Measurements from ENCODE around the gene C1orf116.

The C1orf116 gene

GRCh38 chr1:207001492-207002245 lies 30.9 kb downstream of the C1orf116 start:
- H3K27me3 ChIP-seq (ENCODE audit: control insufficient read depth, insufficient read depth, low read length), result no peaks in the 10 kb centered on the region
- no peak overlapping the region for H3K4me3 ChIP-seq (ENCODE audit: low read length)
- no peaks in the 10 kb centered on the region for H3K4me1 ChIP-seq (ENCODE audit: control insufficient read depth, low read depth, low read length)
- H3K9me3 ChIP-seq (ENCODE audit: control insufficient read depth, low read depth, low read length), result no peaks in the 10 kb centered on the region
- no peaks in the 10 kb centered on the region for H3K36me3 ChIP-seq (ENCODE audit: control insufficient read depth, low read depth, low read length)
- no peak overlapping the region for H3K27ac ChIP-seq (ENCODE audit: low read length)
- no peak overlapping the region for H3K9ac ChIP-seq (ENCODE audit: low read length)

GRCh38 chr1:207000651-207001291 lies 31.8 kb downstream of the C1orf116 start:
- H3K27me3 ChIP-seq (ENCODE audit: control insufficient read depth, insufficient read depth, low read length), result no peaks in the 10 kb centered on the region
- H3K36me3 ChIP-seq (ENCODE audit: control insufficient read depth, low read depth, low read length), result no peaks in the 10 kb centered on the region
- H3K27ac ChIP-seq (ENCODE audit: low read length), result no peak overlapping the region
- H3K4me3 ChIP-seq (ENCODE audit: low read length), result no peak overlapping the region
- no peak overlapping the region for H3K9ac ChIP-seq (ENCODE audit: low read length)
- H3K4me1 ChIP-seq (ENCODE audit: control insufficient read depth, low read depth, low read length), result no peaks in the 10 kb centered on the region
- H3K9me3 ChIP-seq (ENCODE audit: control insufficient read depth, low read depth, low read length), result no peaks in the 10 kb centered on the region

- H3K27ac ChIP-seq (ENCODE audit: low read length), result no peak overlapping the region
- H3K4me1 ChIP-seq (ENCODE audit: control insufficient read depth, low read depth, low read length), result no peaks in the 10 kb centered on the region
- no peaks in the 10 kb centered on the region for H3K36me3 ChIP-seq (ENCODE audit: control insufficient read depth, low read depth, low read length)
- H3K9ac ChIP-seq (ENCODE audit: low read length), result no peak overlapping the region
- no peaks in the 10 kb centered on the region for H3K27me3 ChIP-seq (ENCODE audit: control insufficient read depth, insufficient read depth, low read length)
- no peak overlapping the region for H3K4me3 ChIP-seq (ENCODE audit: low read length)
- H3K9me3 ChIP-seq (ENCODE audit: control insufficient read depth, low read depth, low read length), result no peaks in the 10 kb centered on the region
Measured at GRCh38 chr1:206998816-206999215, 33.7 kb downstream of the C1orf116 start.

GRCh38 chr1:206992790-206993189 lies 39.8 kb downstream of the C1orf116 start:
- H3K27ac ChIP-seq (ENCODE audit: low read length), result no peak overlapping the region
- H3K36me3 ChIP-seq (ENCODE audit: control insufficient read depth, low read depth, low read length), result no peaks in the 10 kb centered on the region
- no peak overlapping the region for H3K9ac ChIP-seq (ENCODE audit: low read length)
- H3K27me3 ChIP-seq (ENCODE audit: control insufficient read depth, insufficient read depth, low read length), result no peaks in the 10 kb centered on the region
- H3K4me3 ChIP-seq (ENCODE audit: low read length), result no peak overlapping the region
- H3K4me1 ChIP-seq (ENCODE audit: control insufficient read depth, low read depth, low read length), result no peaks in the 10 kb centered on the region
- H3K9me3 ChIP-seq (ENCODE audit: control insufficient read depth, low read depth, low read length), result no peaks in the 10 kb centered on the region

GRCh38 chr1:206987873-206988272 lies 44.7 kb downstream of the C1orf116 start:
- Histone ChIP-seq H3K9me3 (ENCODE audit: control insufficient read depth, low read depth, low read length) (no peaks in the 10 kb centered on the region), H3K4me3 (ENCODE audit: low read length) (no peak overlapping the region), H3K36me3 (ENCODE audit: control insufficient read depth, low read depth, low read length) (no peaks in the 10 kb centered on the region), H3K4me1 (ENCODE audit: control insufficient read depth, low read depth, low read length) (peaks cover 13% of the 10 kb centered on the region), H3K9ac (ENCODE audit: low read length) (no peak overlapping the region), H3K27ac (ENCODE audit: low read length) (no peak overlapping the region), H3K27me3 (ENCODE audit: control insufficient read depth, insufficient read depth, low read length) (no peaks in the 10 kb centered on the region)

GRCh38 chr1:206986885-206987284 lies 45.7 kb downstream of the C1orf116 start:
- no peaks in the 10 kb centered on the region for H3K9me3 ChIP-seq (ENCODE audit: control insufficient read depth, low read depth, low read length)
- peaks cover 13% of the 10 kb centered on the region for H3K4me1 ChIP-seq (ENCODE audit: control insufficient read depth, low read depth, low read length)
- H3K36me3 ChIP-seq (ENCODE audit: control insufficient read depth, low read depth, low read length), result no peaks in the 10 kb centered on the region
- no peak overlapping the region for H3K4me3 ChIP-seq (ENCODE audit: low read length)
- no peak overlapping the region for H3K9ac ChIP-seq (ENCODE audit: low read length)
- no peak overlapping the region for H3K27ac ChIP-seq (ENCODE audit: low read length)
- H3K27me3 ChIP-seq (ENCODE audit: control insufficient read depth, insufficient read depth, low read length), result no peaks in the 10 kb centered on the region

GRCh38 chr1:206986402-206986801 lies 46.2 kb downstream of the C1orf116 start:
- peaks cover 13% of the 10 kb centered on the region for H3K4me1 ChIP-seq (ENCODE audit: control insufficient read depth, low read depth, low read length)
- no peak overlapping the region for H3K4me3 ChIP-seq (ENCODE audit: low read length)
- H3K9ac ChIP-seq (ENCODE audit: low read length), result no peak overlapping the region
- H3K36me3 ChIP-seq (ENCODE audit: control insufficient read depth, low read depth, low read length), result no peaks in the 10 kb centered on the region
- no peak overlapping the region for H3K27ac ChIP-seq (ENCODE audit: low read length)
- no peaks in the 10 kb centered on the region for H3K27me3 ChIP-seq (ENCODE audit: control insufficient read depth, insufficient read depth, low read length)
- no peaks in the 10 kb centered on the region for H3K9me3 ChIP-seq (ENCODE audit: control insufficient read depth, low read depth, low read length)

GRCh38 chr1:206985162-206985749 lies 47.3 kb downstream of the C1orf116 start:
- Histone ChIP-seq H3K4me1 (ENCODE audit: control insufficient read depth, low read depth, low read length) (peaks cover 13% of the 10 kb centered on the region), H3K9me3 (ENCODE audit: control insufficient read depth, low read depth, low read length) (no peaks in the 10 kb centered on the region), H3K4me3 (ENCODE audit: low read length) (no peak overlapping the region), H3K36me3 (ENCODE audit: control insufficient read depth, low read depth, low read length) (no peaks in the 10 kb centered on the region), H3K27ac (ENCODE audit: low read length) (no peak overlapping the region), H3K27me3 (ENCODE audit: control insufficient read depth, insufficient read depth, low read length) (no peaks in the 10 kb centered on the region), H3K9ac (ENCODE audit: low read length) (no peak overlapping the region)

- H3K27ac ChIP-seq (ENCODE audit: low read length), result no peak overlapping the region
- no peaks in the 10 kb centered on the region for H3K36me3 ChIP-seq (ENCODE audit: control insufficient read depth, low read depth, low read length)
- H3K27me3 ChIP-seq (ENCODE audit: control insufficient read depth, insufficient read depth, low read length), result no peaks in the 10 kb centered on the region
- no peak overlapping the region for H3K9ac ChIP-seq (ENCODE audit: low read length)
- H3K9me3 ChIP-seq (ENCODE audit: control insufficient read depth, low read depth, low read length), result no peaks in the 10 kb centered on the region
- peaks cover 17% of the 10 kb centered on the region for H3K4me1 ChIP-seq (ENCODE audit: control insufficient read depth, low read depth, low read length)
- no peak overlapping the region for H3K4me3 ChIP-seq (ENCODE audit: low read length)
Measured at GRCh38 chr1:206982216-206982615, 50.3 kb downstream of the C1orf116 start.

- Histone ChIP-seq H3K27me3 (ENCODE audit: control insufficient read depth, insufficient read depth, low read length) (no peaks in the 10 kb centered on the region), H3K27ac (ENCODE audit: low read length) (no peak overlapping the region), H3K9ac (ENCODE audit: low read length) (no peak overlapping the region), H3K36me3 (ENCODE audit: control insufficient read depth, low read depth, low read length) (no peaks in the 10 kb centered on the region), H3K4me1 (ENCODE audit: control insufficient read depth, low read depth, low read length) (peaks cover 8% of the 10 kb centered on the region), H3K4me3 (ENCODE audit: low read length) (no peak overlapping the region), H3K9me3 (ENCODE audit: control insufficient read depth, low read depth, low read length) (no peaks in the 10 kb centered on the region)
Measured at GRCh38 chr1:206979379-206980043, 53.0 kb downstream of the C1orf116 start.

GRCh38 chr1:206978259-206978658 lies 54.3 kb downstream of the C1orf116 start:
- Histone ChIP-seq H3K4me1 (ENCODE audit: control insufficient read depth, low read depth, low read length) (peaks cover 7% of the 10 kb centered on the region), H3K9me3 (ENCODE audit: control insufficient read depth, low read depth, low read length) (no peaks in the 10 kb centered on the region), H3K27me3 (ENCODE audit: control insufficient read depth, insufficient read depth, low read length) (no peaks in the 10 kb centered on the region), H3K36me3 (ENCODE audit: control insufficient read depth, low read depth, low read length) (no peaks in the 10 kb centered on the region), H3K9ac (ENCODE audit: low read length) (no peak overlapping the region), H3K4me3 (ENCODE audit: low read length) (no peak overlapping the region), H3K27ac (ENCODE audit: low read length) (no peak overlapping the region)
